HG03097 (cell line): ENCODE data around the gene LONP2.
"Not testable (repeated sequence)": the region's sequence is repeated elsewhere in the genome, so short reads cannot be mapped to it uniquely, and the experiment has no call there.

ENCODE experiments used
- ATAC-seq: cut with Tn5 transposase; IDR thresholded peaks from one replicate; pipeline ENCODE4 v1.9.1; 2021; ENCODE audit not compliant: unreplicated experiment, low FRiP score

The LONP2 gene

GRCh38 chr16:48330189-48330840 is 86.2 kb downstream of the LONP2 start:
- ATAC-seq, result no peak

GRCh38 chr16:48330841-48331192 is 86.7 kb downstream of the LONP2 start:
- ATAC-seq, result no peak

GRCh38 chr16:48332978-48333377 is 88.9 kb downstream of the LONP2 start:
- ATAC-seq, result no peak

GRCh38 chr16:48334325-48334724 is 90.2 kb downstream of the LONP2 start:
- no peak for ATAC-seq

GRCh38 chr16:48335961-48336360 is 91.9 kb downstream of the LONP2 start:
- ATAC-seq, result no peak

- ATAC-seq, result no peak
Measured at GRCh38 chr16:48340054-48340453, 96.0 kb downstream of the LONP2 start.

- no peak for ATAC-seq
Measured at GRCh38 chr16:48342591-48342990, 98.5 kb downstream of the LONP2 start.

GRCh38 chr16:48347191-48347865 is 103.2 kb downstream of the LONP2 start:
- ATAC-seq, result no peak

- ATAC-seq, result no peak
Measured at GRCh38 chr16:48347980-48348379, 103.9 kb downstream of the LONP2 start.

GRCh38 chr16:48350736-48351135 is 106.6 kb downstream of the LONP2 start:
- no peak for ATAC-seq

GRCh38 chr16:48352648-48353390 is 108.7 kb downstream of the LONP2 start:
- ATAC-seq, result no peak

GRCh38 chr16:48353565-48354163 is 109.6 kb downstream of the LONP2 start:
- peak; percentile 65 for ATAC-seq

- not testable (repeated sequence) for ATAC-seq
Measured at GRCh38 chr16:48354385-48354784, 110.3 kb downstream of the LONP2 start.

GRCh38 chr16:48354877-48355855 is 111.1 kb downstream of the LONP2 start:
- no peak for ATAC-seq

- no peak for ATAC-seq
Measured at GRCh38 chr16:48356633-48357376, 112.7 kb downstream of the LONP2 start.

- no peak for ATAC-seq
Measured at GRCh38 chr16:48358419-48358818, 114.3 kb downstream of the LONP2 start.

GRCh38 chr16:48359983-48360382 is 115.9 kb downstream of the LONP2 start:
- ATAC-seq, result no peak

GRCh38 chr16:48361012-48361411 is 116.9 kb downstream of the LONP2 start:
- ATAC-seq, result no peak

- ATAC-seq, result no peak
Measured at GRCh38 chr16:48361540-48362144, 117.5 kb downstream of the LONP2 start.
